ENCODE measurements around the gene GUCD1. TPM values are rescaled to one million over a fixed set of nuclear protein-coding genes. Genes with fewer than 3 reads are reported as not detected.
A peak's percentile ranks its signal among the peaks of the same experiment; 100 is the strongest.

Gene GUCD1
- total and polyA plus RNA-seq, 2 of the 13 experiments (the other 11 are each of a cell fraction or from before 2014, with no cell fraction given): 128 to 245 TPM

DNA sequence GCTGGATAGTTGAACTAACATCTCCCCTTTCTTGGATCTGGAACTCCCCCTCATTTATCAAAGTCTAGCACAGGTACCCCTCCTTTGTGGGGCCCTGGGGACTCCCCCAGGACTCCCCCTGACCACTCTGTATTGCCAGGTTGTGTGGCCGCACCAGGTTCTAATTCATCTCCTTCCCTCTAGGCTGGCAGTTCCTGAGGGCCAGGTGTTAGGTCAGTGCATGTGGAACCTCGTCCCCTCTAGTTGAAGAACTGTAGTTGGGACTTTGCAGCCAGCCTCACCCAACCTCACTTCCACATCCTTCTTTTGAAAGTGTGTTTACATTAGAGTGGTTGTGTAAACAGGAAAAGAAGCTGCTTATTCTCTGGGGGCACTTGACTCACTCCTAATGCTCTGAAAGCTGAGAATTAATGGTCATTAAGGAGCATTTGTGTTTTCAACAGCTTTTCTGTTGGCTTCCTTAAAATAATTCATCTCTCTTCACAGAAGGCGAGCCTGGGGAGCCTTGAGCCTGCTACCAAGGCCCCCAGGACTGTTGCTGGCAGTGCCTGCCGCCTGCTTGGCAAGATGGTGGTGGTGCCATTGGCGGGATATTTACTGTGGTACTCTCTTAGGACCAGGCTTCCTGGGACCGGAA lies 48.0 kb downstream of the GUCD1 start (continued):
- TF ChIP-seq ZNF564 (CRISPR knock-in tag; IDR thresholded peaks at IDR 0.05) (no peak; the same call in 1 of the 2 replicates), NRL (CRISPR knock-in tag; IDR thresholded peaks at IDR 0.05; ENCODE audit: borderline replicate concordance) (no peak), PRPF4 (IDR thresholded peaks at IDR 0.05; ENCODE audit: low read depth, low read length, poor library complexity, severe bottlenecking) (no peak), ZFAT (CRISPR knock-in tag; conservative IDR thresholded peaks at IDR 0.05) (no peak), ZNF775 (CRISPR knock-in tag; IDR thresholded peaks at IDR 0.05; ENCODE audit: borderline replicate concordance) (no peak), FOXO1 (CRISPR knock-in tag; IDR thresholded peaks at IDR 0.05) (peak; percentile 75), ZNF720 (CRISPR knock-in tag; IDR thresholded peaks at IDR 0.05) (no peak), SALL2 (CRISPR knock-in tag; IDR thresholded peaks at IDR 0.05) (no peak), MED13 (CRISPR knock-in tag; IDR thresholded peaks at IDR 0.05) (peak; percentile 62; the same call in 1 of the 2 replicates), ZFP90 (CRISPR knock-in tag; IDR thresholded peaks at IDR 0.05; ENCODE audit: borderline replicate concordance) (no peak), ZZZ3 (CRISPR knock-in tag; IDR thresholded peaks at IDR 0.05; ENCODE audit: borderline replicate concordance) (no peak), KLF13 (CRISPR knock-in tag; IDR thresholded peaks at IDR 0.05) (no peak), ZNF788 (CRISPR knock-in tag; IDR thresholded peaks at IDR 0.05; ENCODE audit: borderline replicate concordance) (no peak), ZNF841 (CRISPR knock-in tag; IDR thresholded peaks at IDR 0.05; ENCODE audit: borderline replicate concordance) (no peak), NR2F2 (IDR thresholded peaks at IDR 0.05; ENCODE audit: borderline replicate concordance, low read depth) (no peak; the same call in 1 of the 2 replicates), MBD4 (IDR thresholded peaks at IDR 0.05; ENCODE audit: borderline replicate concordance, low read length) (no peak), RFX1 (IDR thresholded peaks at IDR 0.05) (no peak), ZNF773 (CRISPR knock-in tag; IDR thresholded peaks at IDR 0.05; ENCODE audit: borderline replicate concordance) (no peak), YEATS2 (CRISPR knock-in tag; IDR thresholded peaks at IDR 0.05; ENCODE audit: borderline replicate concordance) (no peak), ZNF713 (CRISPR knock-in tag; IDR thresholded peaks at IDR 0.05) (no peak)
- TF ChIP-seq, protein P1, sequence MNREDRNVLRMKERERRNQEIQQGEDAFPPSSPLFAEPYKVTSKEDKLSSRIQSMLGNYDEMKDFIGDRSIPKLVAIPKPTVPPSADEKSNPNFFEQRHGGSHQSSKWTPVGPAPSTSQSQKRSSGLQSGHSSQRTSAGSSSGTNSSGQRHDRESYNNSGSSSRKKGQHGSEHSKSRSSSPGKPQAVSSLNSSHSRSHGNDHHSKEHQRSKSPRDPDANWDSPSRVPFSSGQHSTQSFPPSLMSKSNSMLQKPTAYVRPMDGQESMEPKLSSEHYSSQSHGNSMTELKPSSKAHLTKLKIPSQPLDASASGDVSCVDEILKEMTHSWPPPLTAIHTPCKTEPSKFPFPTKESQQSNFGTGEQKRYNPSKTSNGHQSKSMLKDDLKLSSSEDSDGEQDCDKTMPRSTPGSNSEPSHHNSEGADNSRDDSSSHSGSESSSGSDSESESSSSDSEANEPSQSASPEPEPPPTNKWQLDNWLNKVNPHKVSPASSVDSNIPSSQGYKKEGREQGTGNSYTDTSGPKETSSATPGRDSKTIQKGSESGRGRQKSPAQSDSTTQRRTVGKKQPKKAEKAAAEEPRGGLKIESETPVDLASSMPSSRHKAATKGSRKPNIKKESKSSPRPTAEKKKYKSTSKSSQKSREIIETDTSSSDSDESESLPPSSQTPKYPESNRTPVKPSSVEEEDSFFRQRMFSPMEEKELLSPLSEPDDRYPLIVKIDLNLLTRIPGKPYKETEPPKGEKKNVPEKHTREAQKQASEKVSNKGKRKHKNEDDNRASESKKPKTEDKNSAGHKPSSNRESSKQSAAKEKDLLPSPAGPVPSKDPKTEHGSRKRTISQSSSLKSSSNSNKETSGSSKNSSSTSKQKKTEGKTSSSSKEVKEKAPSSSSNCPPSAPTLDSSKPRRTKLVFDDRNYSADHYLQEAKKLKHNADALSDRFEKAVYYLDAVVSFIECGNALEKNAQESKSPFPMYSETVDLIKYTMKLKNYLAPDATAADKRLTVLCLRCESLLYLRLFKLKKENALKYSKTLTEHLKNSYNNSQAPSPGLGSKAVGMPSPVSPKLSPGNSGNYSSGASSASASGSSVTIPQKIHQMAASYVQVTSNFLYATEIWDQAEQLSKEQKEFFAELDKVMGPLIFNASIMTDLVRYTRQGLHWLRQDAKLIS (CRISPR knock-in tag; IDR thresholded peaks at IDR 0.05): no peak
- TF ChIP-seq, protein P2, sequence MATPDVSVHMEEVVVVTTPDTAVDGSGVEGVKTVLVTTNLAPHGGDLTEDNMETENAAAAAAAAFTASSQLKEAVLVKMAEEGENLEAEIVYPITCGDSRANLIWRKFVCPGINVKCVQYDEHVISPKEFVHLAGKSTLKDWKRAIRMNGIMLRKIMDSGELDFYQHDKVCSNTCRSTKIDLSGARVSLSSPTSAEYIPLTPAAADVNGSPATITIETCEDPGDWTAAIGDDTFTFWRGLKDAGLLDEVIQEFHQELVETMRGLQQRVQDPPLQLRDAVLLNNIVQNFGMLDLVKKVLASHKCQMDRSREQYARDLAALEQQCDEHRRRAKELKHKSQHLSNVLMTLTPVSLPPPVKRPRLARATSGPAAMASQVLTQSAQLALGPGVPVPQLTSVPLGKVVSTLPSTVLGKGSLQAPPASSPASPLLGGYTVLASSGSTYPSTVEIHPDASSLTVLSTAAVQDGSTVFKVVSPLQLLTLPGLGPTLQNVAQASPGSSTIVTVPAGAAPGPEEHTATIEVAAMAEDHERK (CRISPR knock-in tag; IDR thresholded peaks at IDR 0.05; ENCODE audit: low read depth): no peak
- TF ChIP-seq, protein P3, sequence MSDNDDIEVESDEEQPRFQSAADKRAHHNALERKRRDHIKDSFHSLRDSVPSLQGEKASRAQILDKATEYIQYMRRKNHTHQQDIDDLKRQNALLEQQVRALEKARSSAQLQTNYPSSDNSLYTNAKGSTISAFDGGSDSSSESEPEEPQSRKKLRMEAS (IDR thresholded peaks at IDR 0.05): peak; percentile 7; the same call in 1 of the 2 replicates
- TF ChIP-seq, protein P4, sequence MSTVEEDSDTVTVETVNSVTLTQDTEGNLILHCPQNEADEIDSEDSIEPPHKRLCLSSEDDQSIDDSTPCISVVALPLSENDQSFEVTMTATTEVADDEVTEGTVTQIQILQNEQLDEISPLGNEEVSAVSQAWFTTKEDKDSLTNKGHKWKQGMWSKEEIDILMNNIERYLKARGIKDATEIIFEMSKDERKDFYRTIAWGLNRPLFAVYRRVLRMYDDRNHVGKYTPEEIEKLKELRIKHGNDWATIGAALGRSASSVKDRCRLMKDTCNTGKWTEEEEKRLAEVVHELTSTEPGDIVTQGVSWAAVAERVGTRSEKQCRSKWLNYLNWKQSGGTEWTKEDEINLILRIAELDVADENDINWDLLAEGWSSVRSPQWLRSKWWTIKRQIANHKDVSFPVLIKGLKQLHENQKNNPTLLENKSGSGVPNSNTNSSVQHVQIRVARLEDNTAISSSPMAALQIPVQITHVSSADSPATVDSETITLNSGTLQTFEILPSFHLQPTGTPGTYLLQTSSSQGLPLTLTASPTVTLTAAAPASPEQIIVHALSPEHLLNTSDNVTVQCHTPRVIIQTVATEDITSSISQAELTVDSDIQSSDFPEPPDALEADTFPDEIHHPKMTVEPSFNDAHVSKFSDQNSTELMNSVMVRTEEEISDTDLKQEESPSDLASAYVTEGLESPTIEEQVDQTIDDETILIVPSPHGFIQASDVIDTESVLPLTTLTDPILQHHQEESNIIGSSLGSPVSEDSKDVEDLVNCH (CRISPR knock-in tag; IDR thresholded peaks at IDR 0.05): no peak
